DMS 273 (cell line): ENCODE measurements around the gene TK2.
A peak's percentile ranks its signal among the peaks of the same experiment; 100 is the strongest.
"Not testable (repeated sequence)": the region's sequence is repeated elsewhere in the genome, so short reads cannot be mapped to it uniquely, and the experiment has no call there.

Source experiments
- DNase-seq: peaks from one replicate; lab custom pipeline; 2025; ENCODE audit not compliant: unreplicated experiment; lab: John Stamatoyannopoulos, UW

TK2 gene

DNA sequence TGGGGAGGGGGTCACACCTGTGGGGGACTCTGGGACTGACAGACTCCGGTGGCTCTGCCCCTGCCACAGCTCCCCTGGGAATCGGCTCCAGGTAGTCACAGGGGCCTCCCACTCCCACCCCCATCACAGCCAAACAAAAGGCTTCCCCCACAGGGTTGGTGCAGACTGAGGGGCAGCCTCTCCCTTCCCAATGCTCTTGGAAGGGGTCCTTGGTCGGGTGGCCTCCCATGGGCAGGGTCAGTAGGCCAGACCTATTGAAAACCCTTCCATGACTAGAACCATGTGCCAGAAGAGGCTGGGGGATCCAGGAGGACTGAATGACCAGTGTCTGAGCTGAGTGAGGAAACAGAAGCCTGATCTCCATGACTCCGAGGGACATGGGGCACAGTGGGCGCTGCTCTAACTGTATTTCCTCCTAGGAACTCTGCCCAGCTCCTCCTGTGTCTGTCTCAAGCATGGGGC lies 28.6 kb downstream of the TK2 start:
- no peak for DNase-seq

DNA sequence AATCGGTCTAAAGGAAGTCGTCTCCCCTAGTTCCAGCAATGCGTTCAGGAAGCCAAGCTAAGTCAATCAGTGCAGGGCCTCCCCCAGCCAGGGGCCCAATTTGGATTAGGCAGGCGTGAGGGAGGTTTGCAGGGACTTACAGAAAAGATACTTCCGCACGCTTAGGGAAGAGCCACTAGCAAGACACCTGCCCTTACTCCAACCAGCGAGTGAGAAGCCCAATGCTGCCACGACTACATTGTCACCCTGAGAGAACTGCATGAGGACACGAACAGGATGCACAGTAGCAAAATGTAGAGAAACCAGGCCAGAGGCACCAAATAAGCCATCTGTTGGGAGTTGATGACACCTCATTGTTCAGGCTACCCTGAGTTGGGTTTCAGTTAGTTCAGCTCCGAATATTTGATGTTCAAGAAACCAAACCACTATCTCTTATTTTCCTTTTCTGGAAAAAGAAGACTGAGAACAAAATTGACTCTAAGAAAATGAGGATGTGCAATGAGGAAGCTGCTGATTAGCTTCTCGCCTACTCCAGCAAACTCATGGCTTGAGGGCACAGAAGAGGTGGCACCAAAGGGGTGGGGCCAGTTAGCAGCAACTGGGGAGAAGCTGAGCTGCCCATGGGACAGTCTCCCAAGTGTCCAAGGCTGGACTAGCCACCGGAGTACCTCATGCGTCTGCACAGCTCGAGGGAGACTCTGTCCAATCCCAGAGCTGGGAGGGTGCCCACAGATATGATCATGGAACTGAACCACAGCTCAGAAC lies 29.3 kb downstream of the TK2 start:
- DNase-seq, result no peak

DNA sequence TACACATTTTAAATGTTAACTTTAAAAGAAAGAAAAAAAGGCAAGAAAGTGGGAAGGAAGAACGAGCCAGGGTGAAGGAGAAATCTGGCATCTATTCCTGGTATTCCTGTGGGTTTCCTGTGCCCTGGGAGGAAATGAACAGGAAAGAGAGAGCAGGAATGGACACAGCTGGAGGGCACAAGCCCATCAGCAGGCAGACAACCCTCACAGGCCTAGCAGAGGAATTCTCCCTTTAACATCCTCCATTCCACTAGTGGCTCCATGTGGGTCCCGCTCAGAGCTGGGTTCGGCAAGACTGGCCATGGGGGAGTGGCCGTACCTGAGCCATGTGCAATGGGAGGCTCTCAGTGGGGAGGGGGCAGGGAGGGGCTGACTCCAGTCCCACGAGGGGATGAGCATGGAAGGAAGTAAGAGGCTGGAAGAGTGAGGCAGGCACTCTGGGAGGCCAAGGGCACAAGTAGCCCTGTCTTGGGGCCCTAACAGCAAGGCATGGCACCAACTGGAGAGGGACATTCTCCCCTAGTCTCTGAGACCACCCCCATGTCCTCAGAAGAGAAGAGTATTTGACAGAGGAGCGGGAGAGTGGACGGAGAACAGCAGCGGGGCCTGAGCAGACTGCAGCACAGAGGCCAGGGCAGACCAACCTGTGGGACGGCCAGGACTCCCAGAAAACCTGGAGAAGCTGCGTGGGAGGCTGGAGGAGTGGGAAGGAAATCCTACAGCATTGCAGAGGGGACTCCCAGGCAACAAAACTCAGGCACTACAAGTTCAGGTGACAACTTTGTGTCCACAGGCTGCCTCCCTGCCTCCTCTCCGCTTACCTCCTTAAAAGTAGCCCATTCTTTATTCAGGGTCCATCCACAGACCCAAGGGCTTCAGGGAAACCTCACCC lies 30.2 kb downstream of the TK2 start:
- DNase-seq, result no peak

DNA sequence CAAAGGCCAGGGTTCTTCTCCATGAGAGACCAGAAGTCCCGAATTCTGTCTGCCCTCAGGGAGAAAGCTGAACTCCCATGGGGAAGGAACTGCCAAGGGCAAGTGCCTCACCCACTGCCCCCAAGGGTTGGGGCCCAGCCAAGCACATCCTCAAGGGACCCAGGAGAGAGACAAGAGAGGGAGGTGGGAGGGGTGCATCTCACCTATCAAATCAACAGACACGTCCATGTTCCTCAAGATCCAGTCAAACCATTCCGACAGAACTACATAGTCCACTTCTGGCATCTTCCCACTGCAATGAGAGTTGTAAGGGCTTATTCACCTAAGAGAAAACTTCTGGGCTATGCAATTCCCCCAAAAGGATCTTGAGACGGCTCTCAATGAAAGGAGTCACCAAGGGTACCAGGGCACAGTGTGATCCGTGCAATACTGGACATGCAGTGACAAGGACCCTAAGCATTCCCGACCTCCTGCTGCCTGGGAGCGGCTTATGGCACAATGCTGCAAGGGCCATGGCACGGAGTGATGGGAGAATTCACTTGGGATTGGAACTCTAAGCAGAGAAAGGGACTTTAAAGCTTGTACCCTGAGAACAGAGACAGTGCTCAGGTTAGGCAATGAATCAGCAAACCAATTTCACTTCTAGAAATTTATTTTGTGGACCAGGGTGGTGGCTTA lies 32.2 kb downstream of the TK2 start:
- DNase-seq, result no peak

DNA sequence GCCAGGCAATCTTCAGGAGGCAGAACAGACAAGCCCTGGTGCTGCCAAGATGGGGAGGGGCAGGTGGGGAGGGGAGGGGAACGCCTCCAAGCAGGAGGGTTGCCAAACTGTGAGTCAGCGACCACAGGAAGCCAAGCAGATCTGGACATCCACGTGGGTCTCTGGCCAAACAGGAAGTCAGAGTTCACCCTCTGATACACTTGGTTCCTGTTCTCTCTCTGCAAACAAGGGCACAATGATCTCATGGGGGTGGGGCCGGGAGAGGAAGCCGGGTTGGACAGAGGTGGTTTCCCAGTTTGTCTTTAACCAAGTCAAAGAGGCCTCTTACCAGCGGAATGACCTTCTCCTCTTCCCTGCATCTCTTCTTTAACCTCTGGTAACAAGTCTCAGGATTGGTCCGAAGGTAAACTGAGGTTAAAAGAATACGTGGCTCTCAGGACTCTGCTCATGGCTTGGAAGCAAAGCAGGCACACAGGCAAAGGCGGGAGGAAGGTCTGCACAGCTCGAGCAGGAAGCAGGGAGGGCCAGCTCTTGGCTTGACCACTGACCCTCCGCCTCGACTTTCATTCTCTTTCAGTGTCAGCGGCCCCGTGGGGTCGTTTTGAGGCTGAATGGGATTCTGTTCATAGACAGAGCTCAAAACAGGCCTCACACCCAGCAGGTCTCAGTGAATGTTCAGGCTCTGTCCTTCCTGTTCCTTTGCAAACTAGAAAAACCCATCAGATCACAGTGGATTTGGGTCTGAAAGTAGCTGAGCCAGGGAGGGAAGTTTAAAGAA lies 32.9 kb downstream of the TK2 start:
- DNase-seq, result peak; percentile 88

DNA sequence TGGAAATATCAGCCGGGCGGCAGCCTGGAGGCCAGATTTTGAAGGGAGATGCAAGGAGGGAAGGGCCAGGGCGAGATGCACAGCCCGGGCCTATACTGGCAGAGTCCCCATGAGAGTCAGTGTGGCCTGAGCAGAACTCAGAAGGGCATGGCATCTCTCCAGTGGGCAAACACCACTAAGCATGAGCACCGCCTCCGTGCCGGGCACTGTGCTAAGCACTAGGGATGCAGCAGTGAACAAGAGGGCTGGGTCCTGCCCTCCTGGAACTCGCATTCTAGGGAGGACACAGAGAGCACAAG lies 33.5 kb downstream of the TK2 start:
- DNase-seq, result no peak

DNA sequence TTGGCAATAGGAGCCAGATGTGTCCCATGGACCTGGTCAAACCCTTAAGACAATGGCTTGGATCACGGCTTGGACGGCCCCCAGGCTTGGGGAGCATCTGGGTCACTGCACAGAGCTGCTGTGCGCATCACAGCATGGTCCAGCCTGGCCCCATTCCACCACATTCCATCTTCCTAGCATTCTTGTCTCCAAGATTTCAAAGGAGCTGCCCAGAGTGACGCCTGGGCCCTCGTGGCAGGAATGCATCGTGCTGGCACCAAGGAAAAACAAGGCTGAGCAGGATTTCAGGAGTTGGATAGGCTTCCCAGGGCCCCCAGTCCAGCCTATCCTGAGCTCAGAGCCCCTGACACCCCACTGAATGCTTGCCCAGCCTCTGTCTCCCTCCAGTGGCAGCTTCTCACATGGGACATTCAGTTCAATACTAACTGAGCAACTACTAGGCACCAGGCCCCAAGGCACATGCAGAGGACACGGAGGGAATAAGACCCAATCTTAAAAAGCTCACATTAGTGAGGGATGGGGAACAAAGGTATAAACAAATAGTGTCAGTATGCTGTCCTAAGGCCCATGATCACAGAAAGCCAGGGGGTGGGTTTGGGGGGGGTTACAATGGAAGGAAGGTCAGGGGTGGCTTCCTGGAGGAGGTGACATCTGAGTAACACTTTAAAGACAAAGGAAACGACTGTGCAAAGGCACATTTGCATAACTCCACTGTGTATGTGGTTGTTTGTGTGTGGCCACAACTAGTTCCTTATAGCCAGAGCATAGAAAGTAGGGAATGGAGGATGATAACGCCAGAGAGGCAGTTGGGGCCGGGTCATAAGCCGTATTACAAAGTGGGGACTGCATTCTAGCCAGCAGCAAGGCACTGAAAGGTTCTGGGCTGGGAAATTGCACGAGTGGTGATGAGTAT lies 34.1 kb downstream of the TK2 start:
- DNase-seq, result peak; percentile 44

DNA sequence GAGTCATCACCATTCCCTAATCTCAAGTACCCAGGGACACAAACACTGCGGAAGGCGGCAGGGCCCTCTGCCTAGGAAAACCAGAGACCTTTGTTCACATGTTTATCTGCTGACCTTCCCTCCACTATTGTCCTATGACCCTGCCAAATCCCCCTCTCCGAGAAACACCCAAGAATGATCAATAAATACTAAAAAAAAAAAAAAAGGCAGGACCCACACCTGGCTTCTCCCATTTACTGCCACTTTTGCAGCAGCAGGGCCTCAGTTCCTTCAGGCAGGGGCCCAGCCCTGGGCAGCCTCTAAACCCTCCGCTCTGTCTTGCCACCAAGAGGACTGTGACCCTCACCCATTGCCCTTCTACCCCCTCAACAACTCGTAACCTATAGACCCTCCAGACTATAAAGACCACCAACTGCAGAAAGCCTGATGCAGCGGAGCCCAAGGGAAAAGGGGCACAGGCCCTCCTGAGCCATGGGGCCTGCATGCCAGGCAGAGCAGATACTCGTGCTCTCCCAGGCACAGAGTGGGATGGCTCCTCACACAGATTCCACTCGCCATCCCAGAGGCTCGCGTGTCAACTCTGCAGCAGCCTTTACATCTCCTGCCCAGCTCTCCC lies 34.8 kb downstream of the TK2 start:
- DNase-seq, result not testable (repeated sequence)

DNA sequence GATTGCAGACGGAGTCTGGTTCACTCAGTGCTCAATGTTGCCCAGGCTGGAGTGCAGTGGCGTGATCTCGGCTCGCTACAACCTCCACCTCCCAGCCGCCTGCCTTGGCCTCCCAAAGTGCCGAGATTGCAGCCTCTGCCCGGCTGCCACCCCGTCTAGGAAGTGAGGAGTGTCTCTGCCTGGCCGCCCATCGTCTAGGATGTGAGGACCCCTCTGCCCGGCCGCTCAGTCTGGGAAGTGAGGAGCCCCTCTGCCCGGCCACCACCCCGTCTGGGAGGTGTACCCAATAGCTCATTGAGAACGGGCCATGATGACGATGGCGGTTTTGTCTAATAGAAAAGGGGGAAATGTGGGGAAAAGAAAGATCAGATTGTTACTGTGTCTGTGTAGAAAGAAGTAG lies 35.5 kb downstream of the TK2 start:
- DNase-seq, result not testable (repeated sequence)

DNA sequence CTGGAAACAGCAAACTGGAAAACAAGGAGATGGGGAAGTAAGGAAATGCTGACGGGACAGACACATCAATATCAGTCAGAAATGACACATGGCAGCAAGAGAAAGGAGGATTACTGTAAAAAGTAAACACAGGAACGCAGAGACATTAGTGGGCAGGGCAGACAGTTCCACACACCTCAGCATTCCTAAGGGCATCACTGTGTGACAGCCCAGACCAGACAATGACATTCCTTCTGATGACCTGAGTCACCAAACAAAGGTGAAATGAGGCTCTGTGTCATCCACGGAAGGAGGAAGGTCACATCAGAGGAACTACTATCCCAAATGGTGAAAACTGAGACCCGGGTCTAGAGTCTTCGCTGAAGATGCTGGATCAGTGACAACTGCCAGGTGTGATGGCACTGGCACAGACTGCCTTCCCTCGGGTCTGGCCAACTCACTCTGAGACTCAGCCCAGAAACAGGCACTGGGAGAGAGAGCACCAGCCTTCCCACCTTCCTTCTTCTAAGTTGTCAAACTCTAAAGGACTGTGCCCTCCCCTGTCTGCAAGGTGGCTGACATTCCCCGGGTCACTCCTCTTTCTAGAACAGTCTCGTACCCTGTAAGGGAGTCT lies 36.7 kb downstream of the TK2 start:
- DNase-seq, result no peak

DNA sequence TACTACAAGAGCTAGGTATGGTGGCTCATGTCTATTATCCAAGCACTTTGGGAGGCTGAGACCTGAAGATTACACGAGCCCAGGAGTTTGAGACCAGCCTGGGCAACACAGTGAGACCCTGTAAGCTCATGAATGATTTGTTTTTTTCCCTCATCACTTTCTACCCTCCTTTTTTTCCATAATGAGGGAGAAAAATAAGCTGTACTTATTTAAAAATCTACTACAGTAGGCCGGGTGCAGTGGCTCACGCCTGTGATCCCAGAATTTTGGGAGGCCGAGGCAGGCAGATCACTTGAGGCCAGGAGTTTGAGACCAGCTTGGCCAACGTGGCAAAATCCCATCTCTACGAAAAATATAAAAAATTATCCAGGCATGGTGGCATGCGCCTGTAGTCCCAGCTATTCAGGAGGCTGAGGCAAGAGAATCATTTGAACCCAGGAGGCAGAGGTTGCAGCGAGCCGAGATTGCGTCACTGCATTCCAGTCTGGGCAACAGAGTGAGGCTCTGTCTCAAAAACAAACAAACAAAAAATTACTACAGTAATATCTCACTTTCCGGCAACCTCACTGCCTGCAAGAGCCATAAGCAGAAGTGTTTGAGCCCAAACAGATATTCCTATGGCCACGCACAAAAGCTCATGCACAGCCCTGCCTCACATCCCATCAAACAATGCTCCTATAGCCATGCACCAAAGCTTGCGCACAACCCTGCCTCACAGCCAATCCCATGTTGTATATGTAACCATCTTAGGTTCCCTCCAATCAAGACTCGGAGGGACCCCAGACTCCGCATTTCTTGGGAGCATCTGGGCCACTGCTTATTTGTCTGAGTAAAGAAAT lies 37.4 kb downstream of the TK2 start:
- DNase-seq, result no peak

DNA sequence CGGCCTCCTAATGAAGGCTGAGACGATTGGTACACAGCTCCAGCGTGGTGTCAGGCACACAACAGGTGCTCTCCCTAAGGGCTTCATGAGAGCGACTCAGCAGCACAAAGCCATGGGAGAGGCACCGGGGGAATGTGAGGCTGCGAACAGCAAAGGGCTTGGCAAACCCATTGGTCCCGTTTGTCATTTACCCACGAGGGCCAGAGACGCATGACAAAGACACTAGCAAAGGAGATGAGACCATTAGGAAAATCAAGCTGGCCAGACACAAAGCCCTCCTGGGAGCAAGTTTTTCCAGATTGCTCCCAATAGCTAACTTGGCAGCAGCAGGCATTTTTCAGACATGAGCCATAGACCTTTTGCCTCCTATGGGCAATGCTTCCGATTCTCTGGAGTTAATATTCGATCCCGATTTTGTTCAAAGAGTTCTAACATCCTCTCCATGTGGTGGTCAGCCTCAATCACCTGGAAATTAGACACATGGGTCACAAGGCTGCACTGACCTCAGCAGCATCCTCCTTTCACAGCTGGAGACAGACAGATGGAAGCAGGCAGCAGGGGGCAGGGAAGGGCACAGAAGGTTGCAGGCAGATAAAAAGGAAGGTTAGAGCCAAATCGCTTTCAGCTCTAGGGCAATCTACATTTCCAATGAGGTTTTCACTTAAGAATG lies 38.2 kb downstream of the TK2 start:
- peak; percentile 86 for DNase-seq

DNA sequence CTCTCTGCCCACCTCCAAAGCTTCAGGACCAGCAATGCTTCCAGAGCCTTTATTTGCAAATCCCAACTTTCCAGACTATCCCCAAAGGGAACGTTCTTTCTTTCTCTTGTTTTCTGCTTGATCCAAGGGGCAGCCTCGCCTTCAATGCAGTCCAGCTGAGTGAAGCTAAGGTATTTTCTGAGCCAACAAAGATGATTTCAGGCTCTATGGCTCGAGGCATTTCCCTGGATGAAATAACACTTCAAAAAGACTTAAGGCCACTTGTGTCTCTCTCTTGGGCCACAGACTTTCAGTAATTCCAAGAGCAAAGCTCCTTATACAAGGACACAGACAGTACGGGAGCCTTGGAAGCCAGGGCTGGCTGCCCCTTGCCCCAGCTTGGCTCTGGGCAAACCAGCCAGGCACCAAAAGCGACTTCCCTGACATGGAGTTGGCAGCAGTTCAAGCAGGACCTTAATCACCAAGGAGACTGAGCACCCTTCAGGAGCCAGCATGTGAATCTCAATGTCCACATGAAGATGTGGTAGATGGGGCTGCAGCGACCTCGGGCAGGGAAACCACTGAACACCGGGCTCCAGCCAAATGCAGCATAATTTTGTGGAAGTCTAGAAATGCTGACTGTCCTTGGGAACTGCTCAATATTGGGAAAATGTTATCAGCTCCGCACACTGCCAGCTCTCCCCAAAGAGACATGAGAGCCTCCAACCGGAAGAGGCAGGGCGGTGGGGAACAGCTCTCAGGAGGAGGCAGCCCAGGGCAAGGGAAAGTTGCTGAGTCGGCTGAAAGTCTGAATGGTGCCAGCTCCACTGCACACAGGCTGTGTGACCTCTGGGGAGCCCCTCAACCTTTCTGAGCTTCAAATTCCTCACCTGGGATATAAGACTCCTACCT lies 39.0 kb downstream of the TK2 start:
- peak; percentile 42 for DNase-seq

DNA sequence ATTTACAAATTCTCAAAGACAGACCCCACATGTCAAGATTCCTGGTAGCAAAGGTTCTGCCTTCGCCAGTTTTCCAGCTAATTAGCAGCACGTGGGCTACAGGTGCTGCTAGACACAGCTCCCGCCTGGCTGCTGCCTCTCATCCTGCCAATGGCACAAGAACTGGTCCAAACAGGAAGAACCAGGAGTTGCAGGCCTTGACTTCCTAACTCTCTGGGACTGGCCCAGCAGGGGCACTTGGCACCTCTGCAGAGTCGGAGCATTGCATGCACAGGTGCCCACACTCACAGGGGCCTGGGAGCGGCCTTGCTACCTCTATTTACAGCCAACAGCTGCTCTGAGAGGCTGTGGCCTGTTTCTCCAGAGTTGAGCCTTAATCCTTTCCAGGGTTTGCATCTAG lies 39.6 kb downstream of the TK2 start:
- DNase-seq, result no peak

DNA sequence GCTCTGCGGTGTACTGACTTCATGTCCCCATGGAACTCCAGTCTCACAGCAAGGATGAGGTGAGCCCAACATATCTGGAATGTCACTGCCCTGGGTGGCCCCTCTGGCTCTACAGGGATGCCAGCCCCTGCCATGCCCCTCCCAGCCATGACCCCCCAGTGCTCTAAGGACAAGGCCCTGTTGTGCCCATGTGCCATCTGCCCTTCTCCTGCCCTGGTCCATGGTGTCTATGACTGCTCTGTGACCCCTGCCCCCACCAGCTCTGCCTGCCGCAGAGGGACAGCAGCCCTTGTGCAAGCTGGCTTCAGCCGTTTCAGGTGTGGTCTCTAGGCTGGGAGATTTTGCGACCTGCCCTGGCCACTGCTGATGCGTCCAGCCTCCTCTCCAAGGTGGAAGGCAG lies 40.3 kb downstream of the TK2 start:
- no peak for DNase-seq

DNA sequence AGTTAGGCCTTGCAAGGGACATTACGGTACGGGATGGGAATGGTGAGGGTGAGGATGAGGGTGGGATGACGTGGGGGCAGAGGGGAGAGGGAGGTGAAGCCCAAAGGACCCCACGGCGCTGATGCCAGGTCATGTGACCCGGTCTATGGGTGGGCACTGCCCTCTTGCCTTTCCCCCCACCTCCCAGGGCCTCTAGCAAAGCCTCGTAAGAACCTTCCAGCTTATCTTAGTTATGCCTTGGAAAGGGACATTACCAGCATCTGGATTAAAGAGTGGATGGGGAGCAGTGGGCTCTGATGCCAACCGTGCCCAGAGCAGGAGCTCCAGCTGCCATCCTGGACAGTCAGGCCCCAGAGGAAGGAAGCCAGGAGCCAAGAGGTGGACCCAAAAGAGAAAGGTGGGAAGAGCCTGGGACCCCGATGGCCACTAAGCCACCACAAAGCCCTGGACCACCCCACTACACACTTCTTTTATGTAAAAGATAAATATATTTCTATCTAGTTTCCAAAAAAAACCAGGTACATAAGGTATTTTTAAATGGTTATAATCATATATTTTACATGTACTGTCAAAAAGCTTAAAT lies 40.9 kb downstream of the TK2 start:
- no peak for DNase-seq
